B cell (primary cell): ENCODE data around the gene CATSPER1. TPM values are rescaled to one million over a fixed set of nuclear protein-coding genes. Genes with fewer than 3 reads are reported as not detected.

Experiments
- ATAC-seq: fragments of 200-7000 bp; cut with Tn5 transposase; one replicate; pipeline ENCODE4 v1.10.0; 2021; ENCODE audit warnings: low read depth, mild to moderate bottlenecking, moderate number of reproducible peaks, moderate library complexity
- CTCF ChIA-PET: fragments of 350-600 bp; sonication (Branson Sonifier 250); formaldehyde crosslinking; loops from one replicate; lab custom pipeline; 2021; ENCODE audit warnings: antibody characterized with exemption, inconsistent platforms; lab: Charles Lee
- POLR2A ChIA-PET: fragments of 350-600 bp; sonication (Branson Sonifier 250); formaldehyde crosslinking; loops from one replicate; lab custom pipeline; 2021; ENCODE audit warnings: antibody characterized with exemption; lab: Charles Lee
- DNase-seq: peaks from one replicate; pipeline ENCODE4 v3.0.0; 2013
- H2AFZ ChIP-seq: 2 replicates; pipeline ENCODE4 v1.6.1; 2012; ENCODE audit warnings: mild to moderate bottlenecking, low read depth, low read length; ENCODE audit not compliant: insufficient read depth, poor library complexity, severe bottlenecking
- H3K27ac ChIP-seq, 2 donors: 1 replicate in 1 of 2; 2 replicates in 1 of 2; pipeline ENCODE4 v1.5.1; 2012 to 2013; ENCODE audit warnings: low read length in 2 of 2, mild to moderate bottlenecking in 2 of 2, moderate library complexity in 1 of 2
- H3K27me3 ChIP-seq, 4 experiments: fragments of 200-600 bp in 1 of 4; sonication (generic) in 1 of 4; replicated peaks in 1 of 4; 1 replicate in 2 of 4; 2 replicates in 2 of 4; pipeline versions ENCODE4 v1.6.1 to v1.7.0; 2013 to 2016; ENCODE audit warnings: low read length in 3 of 4, mild to moderate bottlenecking in 2 of 4, mixed read lengths in 1 of 4, moderate library complexity in 1 of 4; ENCODE audit not compliant: insufficient read depth in 4 of 4, control insufficient read depth in 3 of 4; ENCODE audit errors: control extremely low read depth in 1 of 4
- H3K36me3 ChIP-seq, 2 experiments: replicated peaks in 1 of 2; 1 replicate in 1 of 2; 2 replicates in 1 of 2; pipeline versions ENCODE4 v1.6.1 to v1.7.1; 2013; ENCODE audit warnings: low read length in 1 of 2; ENCODE audit not compliant: insufficient read depth in 2 of 2, control insufficient read depth in 1 of 2; ENCODE audit errors: control extremely low read depth in 1 of 2, extremely low read depth in 1 of 2
- H3K4me1 ChIP-seq, 2 donors: fragments of 200-600 bp in 1 of 2; sonication (generic) in 1 of 2; 1 replicate in 1 of 2; 2 replicates in 1 of 2; pipeline versions ENCODE4 v1.5.1 to v1.6.1; 2013 to 2017; ENCODE audit warnings: low read length in 2 of 2; ENCODE audit not compliant: control insufficient read depth in 2 of 2, insufficient read depth in 2 of 2
- H3K4me2 ChIP-seq: replicated peaks from 2 replicates; pipeline ENCODE3; 2012; ENCODE audit warnings: mild to moderate bottlenecking, low read depth, low read length; ENCODE audit not compliant: poor library complexity, severe bottlenecking
- H3K4me3 ChIP-seq, 5 experiments: fragments of 200-600 bp in 1 of 5; sonication (generic) in 1 of 5; 1 replicate in 3 of 5; 2 replicates in 2 of 5; pipeline versions ENCODE4 v1.5.1 to v1.7.0; 2011 to 2016; ENCODE audit warnings: low read length in 4 of 5, mild to moderate bottlenecking in 4 of 5, low read depth in 2 of 5, control low read depth in 1 of 5, moderate library complexity in 1 of 5; ENCODE audit not compliant: insufficient read depth in 1 of 5; ENCODE audit errors: control extremely low read depth in 1 of 5, extremely low read depth in 1 of 5
- H3K79me2 ChIP-seq: fragments of 200-600 bp; sonication (generic); one replicate; pipeline ENCODE4 v1.6.0; 2016; ENCODE audit warnings: low read length; ENCODE audit not compliant: control insufficient read depth, insufficient read depth
- H3K9ac ChIP-seq: fragments of 200-600 bp; sonication (generic); 2 replicates; pipeline ENCODE4 v1.6.1; 2017; ENCODE audit warnings: mild to moderate bottlenecking, low read length, moderate library complexity
- H3K9me3 ChIP-seq, 3 donors: one replicate each; pipeline versions ENCODE4 v1.6.1 to v1.7.1; 2013; ENCODE audit warnings: low read length in 2 of 3; ENCODE audit not compliant: control insufficient read depth in 2 of 3, insufficient read depth in 1 of 3; ENCODE audit errors: control extremely low read depth in 1 of 3
- H4K20me1 ChIP-seq: 2 replicates; pipeline ENCODE4 v1.6.0; 2012; ENCODE audit warnings: mild to moderate bottlenecking, low read length; ENCODE audit not compliant: insufficient read depth, control insufficient read depth, poor library complexity, severe bottlenecking
- H3K27ac Mint-ChIP-seq: one replicate; pipeline ENCODE4 v1.8.0; 2021; ENCODE audit warnings: mixed read lengths
- H3K27me3 Mint-ChIP-seq: one replicate; pipeline ENCODE4 v1.8.0; 2021; ENCODE audit warnings: mixed read lengths
- H3K4me1 Mint-ChIP-seq: one replicate; pipeline ENCODE4 v1.8.0; 2021; ENCODE audit warnings: mixed read lengths
- H3K4me3 Mint-ChIP-seq: one replicate; pipeline ENCODE4 v1.8.0; 2021; ENCODE audit warnings: mixed read lengths
- H3K9me3 Mint-ChIP-seq: one replicate; pipeline ENCODE4 v1.8.0; 2022; ENCODE audit warnings: mixed read lengths; ENCODE audit not compliant: insufficient read depth
- EZH2 ChIP-seq: IDR thresholded peaks from 2 replicates; pipeline ENCODE4 v1.6.1; 2012; ENCODE audit warnings: borderline replicate concordance, low read depth, mild to moderate bottlenecking, moderate library complexity, low read length; ENCODE audit not compliant: insufficient read depth, poor library complexity, severe bottlenecking
- WGBS: methylation state at CpG from one replicate; pipeline ENCODE4 v1.1.5; 2013; ENCODE audit warnings: missing lambda C conversion rate; ENCODE audit not compliant: insufficient coverage; 5-methylcytosine and 5-hydroxymethylcytosine counted together
- intact Hi-C: fragments of 100-400 bp; cut with micrococcal nuclease; formaldehyde crosslinking; loops from one replicate; pipeline ENCODE4 v1.10.0; 2022
- polyA plus RNA-seq: library from polyadenylated mRNA; depleted of rRNA; stranded (reverse); fragments of >200 nt; gene quantifications from 2 replicates; pipeline ENCODE4 v1.2.3, GENCODE V29; 2012
- total RNA-seq, 2 donors: library from RNA; stranded (reverse); fragments of 120-200 nt in 1 of 2; gene quantifications; 1 replicate in 1 of 2; 2 replicates in 1 of 2; pipeline versions ENCODE4 v1.2.3 to v1.2.4, GENCODE V29; 2013 to 2022
- TF ChIP-seq, protein P1 (sequence below): fragments of 200-600 bp; IDR thresholded peaks from one replicate; pipeline ENCODE4 v1.8.0; 2022; ENCODE audit warnings: antibody characterized with exemption, mild to moderate bottlenecking

Gene CATSPER1
- total and polyA plus RNA-seq, 2 donors (not counting 1 experiment from before 2014, with no cell fraction given) = not detected

DNA sequence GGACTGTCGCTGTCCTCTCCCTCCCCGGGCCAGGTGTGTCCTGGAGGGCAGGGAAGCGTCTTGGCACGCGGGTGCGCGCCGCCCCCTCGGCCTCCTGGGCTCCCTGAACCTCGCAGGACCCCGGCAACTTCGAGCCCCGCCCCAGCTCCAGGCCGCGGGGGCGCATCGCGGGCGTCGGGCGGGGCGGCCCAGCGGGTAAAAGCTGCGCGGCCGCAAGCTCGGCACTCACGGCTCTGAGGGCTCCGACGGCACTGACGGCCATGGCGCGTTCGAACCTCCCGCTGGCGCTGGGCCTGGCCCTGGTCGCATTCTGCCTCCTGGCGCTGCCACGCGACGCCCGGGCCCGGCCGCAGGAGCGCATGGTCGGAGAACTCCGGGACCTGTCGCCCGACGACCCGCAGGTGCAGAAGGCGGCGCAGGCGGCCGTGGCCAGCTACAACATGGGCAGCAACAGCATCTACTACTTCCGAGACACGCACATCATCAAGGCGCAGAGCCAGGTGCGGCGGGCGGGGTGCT lies 14.4 kb downstream of the CATSPER1 start, which contains the start of gene CST6:
TSS of gene CST6 (plus strand) at position 224 of the 519 bp plus-strand sequence. CDS start at position 261, 37 bp downstream.
- CTCF ChIA-PET = interaction anchor here (1.6 kb wide), 1 partner anchor 11 kb away, joined by 4 read pairs; no protein-coding TSS in a partner anchor
- H3K9me3 ChIP-seq = peaks cover 0 to 12% (median 0%) of the 10 kb centered on the region in 3 donors
- peak; percentile 93 for TF ChIP-seq EZH2
- TF ChIP-seq, protein P1, sequence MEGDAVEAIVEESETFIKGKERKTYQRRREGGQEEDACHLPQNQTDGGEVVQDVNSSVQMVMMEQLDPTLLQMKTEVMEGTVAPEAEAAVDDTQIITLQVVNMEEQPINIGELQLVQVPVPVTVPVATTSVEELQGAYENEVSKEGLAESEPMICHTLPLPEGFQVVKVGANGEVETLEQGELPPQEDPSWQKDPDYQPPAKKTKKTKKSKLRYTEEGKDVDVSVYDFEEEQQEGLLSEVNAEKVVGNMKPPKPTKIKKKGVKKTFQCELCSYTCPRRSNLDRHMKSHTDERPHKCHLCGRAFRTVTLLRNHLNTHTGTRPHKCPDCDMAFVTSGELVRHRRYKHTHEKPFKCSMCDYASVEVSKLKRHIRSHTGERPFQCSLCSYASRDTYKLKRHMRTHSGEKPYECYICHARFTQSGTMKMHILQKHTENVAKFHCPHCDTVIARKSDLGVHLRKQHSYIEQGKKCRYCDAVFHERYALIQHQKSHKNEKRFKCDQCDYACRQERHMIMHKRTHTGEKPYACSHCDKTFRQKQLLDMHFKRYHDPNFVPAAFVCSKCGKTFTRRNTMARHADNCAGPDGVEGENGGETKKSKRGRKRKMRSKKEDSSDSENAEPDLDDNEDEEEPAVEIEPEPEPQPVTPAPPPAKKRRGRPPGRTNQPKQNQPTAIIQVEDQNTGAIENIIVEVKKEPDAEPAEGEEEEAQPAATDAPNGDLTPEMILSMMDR = no peak
- no peak for ATAC-seq
- no peak within 1 kb of the TSS for H3K9ac ChIP-seq
- peak within 1 kb of the TSS; percentile 74 for H2AFZ ChIP-seq
- Mint-ChIP-seq H3K4me3 (no peak within 1 kb of the TSS), H3K9me3 (no peaks in the 10 kb centered on the region), H3K27me3 (peaks cover 8% of the 10 kb centered on the region), H3K27ac (no peak within 1 kb of the TSS), H3K4me1 (peaks cover 2% of the 10 kb centered on the region)
- POLR2A ChIA-PET = no interaction called here
- intact Hi-C loops = no loop called here
- H4K20me1 ChIP-seq = no peaks in the 10 kb centered on the region
- peak within 1 kb of the TSS; percentile 67 for H3K4me2 ChIP-seq
- 20% methylated on average over 61 of the region's 61 CpGs for whole genome bisulfite sequencing
- H3K27ac ChIP-seq = no peak within 1 kb of the TSS
- H3K36me3 ChIP-seq = no peaks in the 10 kb centered on the region
- DNase-seq = no peak
- peaks cover 11 to 13% of the 10 kb centered on the region in 2 donors for H3K4me1 ChIP-seq
- H3K79me2 ChIP-seq = no peaks in the 10 kb centered on the region
- H3K4me3 ChIP-seq = peak within 1 kb of the TSS in 1 of 5 experiments; percentile 20
- H3K27me3 ChIP-seq = peaks cover 0 to 29% (median 12%) of the 10 kb centered on the region in 4 experiments

GRCh38 chr11:66011239-66011784 lies 15.0 kb downstream of the CATSPER1 start:
- Mint-ChIP-seq H3K27me3 (peaks cover 8% of the 10 kb centered on the region), H3K27ac (no peak overlapping the region), H3K4me1 (peaks cover 2% of the 10 kb centered on the region), H3K4me3 (no peak overlapping the region), H3K9me3 (no peaks in the 10 kb centered on the region)
- H3K27me3 ChIP-seq = peaks cover 0 to 29% (median 12%) of the 10 kb centered on the region in 4 experiments
- ATAC-seq (no peak), DNase-seq (no peak)
- peak overlapping the region; percentile 74 for H2AFZ ChIP-seq
- intact Hi-C loops = no loop called here
- WGBS = 63% methylated on average over 12 of the region's 14 CpGs
- H4K20me1 ChIP-seq = peaks cover under 1% of the 10 kb centered on the region
- peak overlapping the region in 1 of 5 experiments; percentile 20 for H3K4me3 ChIP-seq
- H3K27ac ChIP-seq = no peak overlapping the region
- ChIA-PET CTCF (interaction anchor here (1.6 kb wide), 1 partner anchor 12 kb away, joined by 4 read pairs; no protein-coding TSS in a partner anchor), POLR2A (no interaction called here)
- peaks cover 0 to 4% of the 10 kb centered on the region in 2 experiments for H3K36me3 ChIP-seq
- H3K4me1 ChIP-seq = peaks cover 11 to 13% of the 10 kb centered on the region in 2 donors
- TF ChIP-seq EZH2 = no peak
- TF ChIP-seq, protein P1 = no peak
- peak overlapping the region; percentile 67 for H3K4me2 ChIP-seq
- H3K9ac ChIP-seq = no peak overlapping the region
- H3K9me3 ChIP-seq = peaks cover 0 to 12% (median 0%) of the 10 kb centered on the region in 3 donors
- peaks cover 5% of the 10 kb centered on the region for H3K79me2 ChIP-seq
